Measurements from ENCODE around the gene SENP3.

DNA sequence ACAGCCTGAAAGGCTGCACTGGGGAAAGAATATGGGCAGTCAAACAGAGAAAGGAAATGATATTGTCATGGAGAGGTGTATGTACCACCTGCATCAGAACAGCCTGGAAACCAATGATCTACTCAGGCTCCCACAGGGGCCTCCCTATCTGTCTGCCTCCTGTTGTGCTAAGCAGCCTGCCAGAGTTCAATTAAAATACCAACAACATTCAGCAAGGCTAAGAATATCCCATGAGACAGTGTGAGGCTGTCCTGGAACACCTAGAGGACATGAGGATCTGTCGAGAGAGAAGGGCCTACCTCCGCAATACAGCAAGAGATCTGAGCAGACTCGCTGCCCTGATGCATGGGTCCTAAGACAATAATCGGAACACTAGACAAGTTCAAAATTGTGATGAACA, 44.6 kb downstream of the SENP3 start:
- TF ChIP-seq, protein P1, sequence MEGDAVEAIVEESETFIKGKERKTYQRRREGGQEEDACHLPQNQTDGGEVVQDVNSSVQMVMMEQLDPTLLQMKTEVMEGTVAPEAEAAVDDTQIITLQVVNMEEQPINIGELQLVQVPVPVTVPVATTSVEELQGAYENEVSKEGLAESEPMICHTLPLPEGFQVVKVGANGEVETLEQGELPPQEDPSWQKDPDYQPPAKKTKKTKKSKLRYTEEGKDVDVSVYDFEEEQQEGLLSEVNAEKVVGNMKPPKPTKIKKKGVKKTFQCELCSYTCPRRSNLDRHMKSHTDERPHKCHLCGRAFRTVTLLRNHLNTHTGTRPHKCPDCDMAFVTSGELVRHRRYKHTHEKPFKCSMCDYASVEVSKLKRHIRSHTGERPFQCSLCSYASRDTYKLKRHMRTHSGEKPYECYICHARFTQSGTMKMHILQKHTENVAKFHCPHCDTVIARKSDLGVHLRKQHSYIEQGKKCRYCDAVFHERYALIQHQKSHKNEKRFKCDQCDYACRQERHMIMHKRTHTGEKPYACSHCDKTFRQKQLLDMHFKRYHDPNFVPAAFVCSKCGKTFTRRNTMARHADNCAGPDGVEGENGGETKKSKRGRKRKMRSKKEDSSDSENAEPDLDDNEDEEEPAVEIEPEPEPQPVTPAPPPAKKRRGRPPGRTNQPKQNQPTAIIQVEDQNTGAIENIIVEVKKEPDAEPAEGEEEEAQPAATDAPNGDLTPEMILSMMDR (conservative IDR thresholded peaks at IDR 0.05; ENCODE audit: low read depth, low read length) = no peak
- TF ChIP-seq EZH2 (IDR thresholded peaks at IDR 0.05; ENCODE audit: borderline replicate concordance, low read depth, low read length, poor library complexity, severe bottlenecking) = no peak
